Gastroesophageal sphincter (tissue), 3 donors: ENCODE results near the gene PTPN21.

Source experiments
- POLR2A ChIP-seq, 2 donors: fragments of 450-650 bp; IDR thresholded peaks; one replicate each; pipeline ENCODE4 v1.6.1; 2017; ENCODE audit warnings: antibody characterized with exemption in 2 of 2, mild to moderate bottlenecking in 2 of 2, moderate library complexity in 1 of 2
- TF ChIP-seq, protein P1 (sequence below), 4 experiments: fragments of 200-600 bp in 2 of 4; fragments of 450-650 bp in 2 of 4; sonication (generic) in 1 of 4; IDR thresholded peaks; one replicate each; pipeline ENCODE4 v1.5.1; 2017 to 2019; ENCODE audit warnings: antibody characterized with exemption in 4 of 4, mild to moderate bottlenecking in 2 of 4, moderate library complexity in 2 of 4

DNA sequence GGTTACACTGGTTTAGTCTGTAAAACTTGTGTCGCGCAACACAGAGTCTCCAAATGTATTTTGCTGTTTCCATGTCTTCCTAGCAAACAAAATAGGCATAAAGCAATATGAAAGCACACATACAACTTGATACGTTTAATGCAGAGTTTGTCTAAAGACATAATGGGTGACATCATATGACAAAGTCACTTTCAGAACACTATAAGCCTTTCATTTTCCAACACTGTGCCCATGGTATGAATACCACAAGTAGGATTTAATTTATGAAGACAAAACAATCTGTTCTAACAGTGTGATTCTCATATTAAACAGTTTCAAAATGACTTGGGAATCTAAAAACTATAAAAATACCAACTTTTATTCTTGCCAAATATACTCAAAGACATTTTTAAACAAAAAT lies 58.4 kb downstream of the PTPN21 start:
- TF ChIP-seq POLR2A (IDR thresholded peaks at IDR 0.05), result no peak
- TF ChIP-seq, protein P1, sequence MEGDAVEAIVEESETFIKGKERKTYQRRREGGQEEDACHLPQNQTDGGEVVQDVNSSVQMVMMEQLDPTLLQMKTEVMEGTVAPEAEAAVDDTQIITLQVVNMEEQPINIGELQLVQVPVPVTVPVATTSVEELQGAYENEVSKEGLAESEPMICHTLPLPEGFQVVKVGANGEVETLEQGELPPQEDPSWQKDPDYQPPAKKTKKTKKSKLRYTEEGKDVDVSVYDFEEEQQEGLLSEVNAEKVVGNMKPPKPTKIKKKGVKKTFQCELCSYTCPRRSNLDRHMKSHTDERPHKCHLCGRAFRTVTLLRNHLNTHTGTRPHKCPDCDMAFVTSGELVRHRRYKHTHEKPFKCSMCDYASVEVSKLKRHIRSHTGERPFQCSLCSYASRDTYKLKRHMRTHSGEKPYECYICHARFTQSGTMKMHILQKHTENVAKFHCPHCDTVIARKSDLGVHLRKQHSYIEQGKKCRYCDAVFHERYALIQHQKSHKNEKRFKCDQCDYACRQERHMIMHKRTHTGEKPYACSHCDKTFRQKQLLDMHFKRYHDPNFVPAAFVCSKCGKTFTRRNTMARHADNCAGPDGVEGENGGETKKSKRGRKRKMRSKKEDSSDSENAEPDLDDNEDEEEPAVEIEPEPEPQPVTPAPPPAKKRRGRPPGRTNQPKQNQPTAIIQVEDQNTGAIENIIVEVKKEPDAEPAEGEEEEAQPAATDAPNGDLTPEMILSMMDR (IDR thresholded peaks at IDR 0.05), result no peak
